Measurements from ENCODE around the gene SLC1A6.

DNA sequence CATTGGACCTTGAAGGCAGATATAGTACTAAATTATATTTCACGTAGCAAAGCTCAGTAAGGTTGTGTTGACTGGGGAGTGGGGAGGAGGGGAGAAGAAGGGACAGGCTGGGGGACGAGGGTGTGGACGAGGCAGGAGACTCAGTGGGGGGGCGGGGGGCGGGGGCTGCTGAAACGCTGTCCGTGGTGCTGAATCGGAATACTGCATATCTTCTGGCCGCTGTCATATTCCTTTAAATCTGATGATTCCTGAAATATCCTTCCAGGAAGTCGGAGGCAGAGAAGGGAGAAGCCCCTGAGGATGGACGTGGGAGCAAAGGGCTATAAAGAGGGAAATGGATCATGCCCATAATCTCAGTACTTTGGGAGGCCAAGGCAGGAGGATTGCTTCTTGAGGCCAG is 34.9 kb upstream of the SLC1A6 start:
- TF ChIP-seq, protein P1, sequence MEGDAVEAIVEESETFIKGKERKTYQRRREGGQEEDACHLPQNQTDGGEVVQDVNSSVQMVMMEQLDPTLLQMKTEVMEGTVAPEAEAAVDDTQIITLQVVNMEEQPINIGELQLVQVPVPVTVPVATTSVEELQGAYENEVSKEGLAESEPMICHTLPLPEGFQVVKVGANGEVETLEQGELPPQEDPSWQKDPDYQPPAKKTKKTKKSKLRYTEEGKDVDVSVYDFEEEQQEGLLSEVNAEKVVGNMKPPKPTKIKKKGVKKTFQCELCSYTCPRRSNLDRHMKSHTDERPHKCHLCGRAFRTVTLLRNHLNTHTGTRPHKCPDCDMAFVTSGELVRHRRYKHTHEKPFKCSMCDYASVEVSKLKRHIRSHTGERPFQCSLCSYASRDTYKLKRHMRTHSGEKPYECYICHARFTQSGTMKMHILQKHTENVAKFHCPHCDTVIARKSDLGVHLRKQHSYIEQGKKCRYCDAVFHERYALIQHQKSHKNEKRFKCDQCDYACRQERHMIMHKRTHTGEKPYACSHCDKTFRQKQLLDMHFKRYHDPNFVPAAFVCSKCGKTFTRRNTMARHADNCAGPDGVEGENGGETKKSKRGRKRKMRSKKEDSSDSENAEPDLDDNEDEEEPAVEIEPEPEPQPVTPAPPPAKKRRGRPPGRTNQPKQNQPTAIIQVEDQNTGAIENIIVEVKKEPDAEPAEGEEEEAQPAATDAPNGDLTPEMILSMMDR (IDR thresholded peaks at IDR 0.05; ENCODE audit: low read length) = no peak
- no peak for TF ChIP-seq EZH2 (optimal IDR thresholded peaks at IDR 0.05; ENCODE audit: low read depth, low read length)

All from MM.1S (cell line).